Stimulated activated CD4-positive, alpha-beta T cell treated with anti-CD3 and anti-CD28 coated beads, Interleukin-2, amount 100 ng/mL, for 24 hours (primary cell): Measurements from ENCODE around the gene TENM3.

Experiments used
- DNase-seq, 2 donors: peaks; one replicate each; pipeline ENCODE4 v3.0.0-alpha.2; 2020

Gene TENM3

DNA sequence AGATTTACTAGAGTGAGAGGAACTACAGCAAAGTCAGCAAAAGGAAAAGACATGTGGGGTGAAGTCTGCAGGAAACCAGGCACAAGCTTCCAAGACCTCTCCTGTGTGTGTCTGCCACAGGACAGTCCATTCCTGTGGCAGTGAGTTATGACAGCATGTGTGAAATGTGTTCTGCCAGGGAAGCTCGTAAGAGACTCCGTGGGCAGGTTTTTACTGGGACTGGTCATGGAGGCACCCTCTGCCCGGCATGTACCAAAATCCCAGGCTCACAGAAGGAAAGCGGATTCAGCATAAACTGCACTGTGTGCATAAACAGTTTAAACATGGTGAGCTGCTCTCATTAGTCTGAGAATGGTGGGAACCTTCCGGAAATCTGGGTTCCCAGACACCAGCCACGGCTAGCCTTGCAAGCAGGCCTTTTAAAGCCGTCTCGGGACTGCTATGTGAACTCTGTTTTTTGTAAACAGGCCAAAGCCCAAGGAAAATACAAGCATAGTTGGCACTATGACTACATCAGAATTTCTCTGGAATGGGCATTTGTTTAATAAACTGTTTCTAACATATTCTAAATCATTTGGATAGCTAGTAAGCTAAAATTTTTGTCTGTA lies 288.5 kb downstream of the TENM3 start:
- DNase-seq, result no peak

DNA sequence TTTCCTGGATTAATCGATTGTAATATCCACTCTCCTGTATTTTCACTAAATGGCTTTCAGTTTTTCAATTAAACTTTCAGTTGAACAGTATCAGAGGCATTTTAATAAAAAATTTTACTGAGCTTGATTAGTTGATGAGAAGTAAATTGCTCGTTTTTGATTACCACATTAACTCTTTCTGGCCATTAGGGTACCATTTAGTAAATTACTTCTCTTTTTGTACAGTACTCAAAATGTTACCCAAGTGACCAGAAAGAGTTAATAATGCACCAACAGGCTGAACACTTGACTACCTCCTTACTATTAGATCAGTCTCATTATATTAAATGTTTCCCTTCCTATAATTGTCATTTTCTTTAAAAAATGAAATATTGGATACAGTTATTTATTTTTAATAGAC lies 289.2 kb downstream of the TENM3 start:
- no peak for DNase-seq

- DNase-seq, result no peak
Measured at GRCh38 chr4:182533964-182534363, 290.8 kb downstream of the TENM3 start.

DNA sequence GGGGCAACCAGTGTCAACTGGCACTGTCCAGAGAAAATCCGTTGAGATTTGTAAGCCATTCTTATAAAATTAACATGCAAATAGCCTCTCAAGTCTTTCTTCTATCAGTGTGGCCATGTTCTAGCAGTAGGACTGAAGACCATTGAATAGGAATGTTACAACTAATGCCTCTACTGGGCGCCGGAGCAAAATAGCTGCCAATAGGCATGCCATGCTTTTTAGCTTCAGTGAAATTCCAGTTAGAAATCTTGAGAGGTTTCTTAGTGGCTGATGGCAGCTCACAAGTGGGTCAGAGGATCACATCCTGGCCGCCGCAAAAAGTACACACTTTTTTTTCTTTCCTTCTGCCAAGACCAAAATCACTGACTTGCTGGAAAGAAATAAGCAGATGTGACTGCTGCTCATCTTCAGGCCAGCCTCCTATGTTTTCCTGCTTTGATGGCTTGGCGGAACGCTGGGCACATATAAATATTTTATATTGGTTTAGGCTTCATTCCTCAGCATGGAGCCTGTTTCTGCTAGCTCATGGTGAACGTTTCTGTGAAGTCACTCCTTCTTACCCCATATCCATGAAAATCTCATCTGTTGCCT lies 293.1 kb downstream of the TENM3 start:
- DNase-seq, result no peak

GRCh38 chr4:182537031-182537795 lies 294.0 kb downstream of the TENM3 start:
- no peak for DNase-seq

GRCh38 chr4:182538031-182538430 lies 294.8 kb downstream of the TENM3 start:
- DNase-seq, result no peak

- DNase-seq, result no peak
Measured at GRCh38 chr4:182540496-182540895, 297.3 kb downstream of the TENM3 start.

- DNase-seq, result no peak
Measured at GRCh38 chr4:182547435-182547834, 304.2 kb downstream of the TENM3 start.

GRCh38 chr4:182548156-182548555 lies 305.0 kb downstream of the TENM3 start:
- no peak for DNase-seq

DNA sequence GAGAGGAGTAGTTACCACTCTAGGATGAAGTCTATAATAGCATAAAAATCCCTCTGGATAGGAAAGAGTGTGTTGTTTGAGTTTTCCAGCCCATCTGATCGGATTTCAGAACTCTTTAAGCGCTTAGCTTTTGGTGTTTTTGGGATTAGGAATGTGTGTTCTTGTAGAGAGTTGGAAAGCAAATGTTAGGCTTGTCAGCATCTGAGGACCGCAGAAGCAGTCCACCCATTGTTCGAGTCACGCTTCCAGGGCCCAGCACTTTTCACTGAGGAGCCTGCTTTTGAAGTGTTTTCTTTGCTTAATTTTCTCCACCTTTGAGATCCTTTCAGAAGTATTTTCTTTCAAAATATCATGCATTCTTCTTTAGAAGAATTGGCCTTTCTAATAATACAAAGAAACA lies 306.2 kb downstream of the TENM3 start:
- DNase-seq, result no peak

GRCh38 chr4:182552948-182553347 lies 309.7 kb downstream of the TENM3 start:
- no peak for DNase-seq

DNA sequence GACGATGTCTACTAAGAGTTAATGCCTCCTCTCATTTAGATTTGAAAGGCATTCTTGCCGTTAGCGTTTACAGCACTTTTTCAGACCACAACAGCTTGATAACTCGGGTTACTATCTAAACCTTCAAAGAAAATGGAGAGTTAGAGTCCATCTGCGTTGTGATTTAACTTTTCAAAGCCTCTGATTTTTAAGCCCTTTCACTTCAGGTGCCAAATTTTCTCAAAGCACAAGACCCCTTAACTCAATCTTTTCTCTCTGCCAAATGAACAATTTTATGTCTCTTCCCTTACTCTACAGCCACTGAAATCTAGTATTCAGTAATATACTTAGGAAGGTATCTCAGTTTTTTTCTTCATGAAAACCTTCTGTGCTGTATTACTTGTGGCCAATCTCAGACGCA lies 310.5 kb downstream of the TENM3 start:
- no peak for DNase-seq

DNA sequence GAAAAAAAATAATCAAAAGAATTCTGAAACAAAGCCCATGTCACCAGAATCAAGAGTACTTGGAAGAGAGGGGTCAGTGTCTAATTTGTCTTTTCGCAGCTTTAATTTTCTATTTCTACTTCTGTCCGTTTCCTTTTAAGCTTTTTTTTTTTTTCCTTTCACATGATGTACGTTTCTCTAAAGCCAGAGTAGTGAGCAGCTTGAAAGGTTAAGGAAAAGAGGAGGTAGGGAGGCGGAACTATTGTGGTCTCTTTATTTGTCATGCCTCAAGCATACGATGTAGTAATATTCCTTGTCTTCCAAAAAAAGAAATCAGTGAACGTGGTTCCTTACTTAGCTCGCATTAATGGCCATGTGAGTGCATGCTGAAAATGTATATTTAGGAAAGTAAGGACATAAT lies 311.5 kb downstream of the TENM3 start:
- DNase-seq, result no peak

DNA sequence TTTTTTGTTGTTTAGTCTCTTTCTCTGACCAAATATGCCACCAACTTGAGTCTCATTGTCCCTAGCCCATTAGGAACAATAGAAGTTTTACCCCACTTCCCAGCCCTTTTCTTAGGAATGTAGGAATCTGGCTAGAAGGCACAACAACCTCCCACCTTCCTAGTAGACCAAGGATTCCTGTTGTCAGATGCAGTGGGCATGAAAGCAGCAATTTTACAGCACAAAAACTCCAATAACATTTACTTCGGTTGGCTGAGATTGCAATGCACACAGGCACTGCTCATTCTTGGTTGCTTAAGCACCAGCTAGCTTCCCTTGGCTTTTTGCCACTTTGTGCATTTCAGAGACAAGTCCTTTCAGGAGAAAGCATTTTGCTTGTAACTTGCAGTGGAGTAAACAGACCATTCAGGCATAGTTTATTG lies 312.8 kb downstream of the TENM3 start:
- DNase-seq, result no peak

- DNase-seq, result no peak
Measured at GRCh38 chr4:182556580-182556979, 313.4 kb downstream of the TENM3 start.

DNA sequence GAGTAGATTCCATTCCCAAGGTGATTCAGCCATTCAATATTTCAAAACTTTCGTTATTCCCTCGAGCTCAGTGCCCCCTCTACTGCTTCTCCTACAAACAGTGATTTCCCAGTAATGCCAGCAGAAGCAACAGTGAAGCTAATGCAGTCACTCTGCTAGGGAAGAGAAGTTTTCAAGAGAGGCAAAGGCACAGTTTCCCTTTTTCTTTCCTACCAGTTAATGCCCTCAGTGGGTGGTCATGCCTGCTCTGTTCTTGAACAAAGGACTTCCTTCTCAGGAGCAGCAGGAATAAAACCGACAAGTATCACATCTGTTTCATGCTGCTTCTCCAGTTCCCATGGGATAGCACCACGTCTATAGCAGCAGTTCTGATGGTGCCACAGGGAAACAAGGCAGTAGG lies 317.2 kb downstream of the TENM3 start:
- DNase-seq, result no peak

- DNase-seq, result no peak
Measured at GRCh38 chr4:182562350-182562749, 319.1 kb downstream of the TENM3 start.

DNA sequence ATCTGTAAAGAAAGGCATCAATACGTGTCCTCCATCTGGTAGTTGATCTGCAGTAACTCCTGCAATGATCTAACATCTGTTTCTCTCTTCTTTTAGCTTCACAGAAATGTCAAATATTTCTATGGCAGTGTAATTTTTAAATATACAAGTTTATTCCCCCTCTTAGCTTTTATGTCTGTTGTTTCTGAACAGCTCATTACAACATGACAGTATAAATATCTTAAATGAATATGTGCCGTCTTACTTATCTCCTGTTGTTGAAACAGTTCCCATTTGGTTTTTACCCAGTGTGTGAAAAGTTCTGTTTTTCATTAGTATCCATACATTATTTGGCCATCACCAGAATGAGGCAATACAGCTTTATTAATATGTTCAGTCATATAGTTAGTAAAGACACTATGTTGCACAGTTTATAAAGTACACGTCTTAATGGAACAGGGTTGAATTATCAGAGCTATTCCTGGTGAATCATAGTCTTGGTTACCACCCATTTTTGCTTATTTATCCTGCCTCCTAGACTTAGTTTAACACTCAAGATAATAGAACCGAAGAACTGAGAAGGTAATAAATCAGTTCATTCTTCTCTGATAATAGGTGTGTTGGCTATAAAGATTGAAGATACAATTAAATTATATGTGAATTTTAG lies 321.6 kb downstream of the TENM3 start:
- no peak for DNase-seq

GRCh38 chr4:182567119-182567518 lies 323.9 kb downstream of the TENM3 start:
- no peak for DNase-seq

- no peak for DNase-seq
Measured at GRCh38 chr4:182569561-182569960, 326.4 kb downstream of the TENM3 start.

DNA sequence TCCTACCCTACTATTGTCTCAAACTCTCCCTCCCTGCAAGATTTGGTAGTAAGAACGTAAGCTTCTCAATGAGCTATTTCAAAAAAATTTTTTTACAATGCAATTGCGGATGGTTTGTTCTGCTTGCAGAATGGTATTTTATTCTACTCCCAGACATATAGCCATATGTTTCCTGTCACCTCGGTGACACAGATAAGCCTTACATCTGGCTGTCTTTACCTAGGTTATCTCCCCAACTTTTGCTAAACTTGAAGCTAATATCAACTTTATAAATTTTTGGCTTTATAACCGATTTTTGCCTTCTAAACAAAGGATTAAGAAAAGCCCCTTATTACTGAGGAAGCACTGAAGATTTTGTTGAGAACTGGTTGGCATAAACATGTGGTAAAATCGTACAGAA lies 331.5 kb downstream of the TENM3 start:
- no peak for DNase-seq

- no peak for DNase-seq
Measured at GRCh38 chr4:182575225-182575624, 332.0 kb downstream of the TENM3 start.

- no peak for DNase-seq
Measured at GRCh38 chr4:182576601-182577289, 333.5 kb downstream of the TENM3 start.
